BE2C (cell line): ENCODE data around the gene DEPDC5.
"Not testable (repeated sequence)": the region's sequence is repeated elsewhere in the genome, so short reads cannot be mapped to it uniquely, and the experiment has no call there.

ENCODE experiments used
- DNase-seq: peaks from one replicate; pipeline ENCODE4 v3.0.0-alpha.2; 2020
- H3K27me3 ChIP-seq: fragments of 250-450 bp; sonication (Bioruptor Pico); 2 replicates; pipeline ENCODE4 v1.5.1; 2020; ENCODE audit warnings: mild to moderate bottlenecking
- H3K36me3 ChIP-seq: fragments of 250-450 bp; sonication (Bioruptor Pico); 2 replicates; pipeline ENCODE4 v1.5.1; 2020; ENCODE audit warnings: mild to moderate bottlenecking
- H3K4me1 ChIP-seq: fragments of 250-450 bp; sonication (Bioruptor Pico); 2 replicates; pipeline ENCODE4 v1.5.1; 2020
- H3K4me3 ChIP-seq: 2 replicates; pipeline ENCODE4 v1.5.1; 2011; ENCODE audit warnings: low read depth, low read length
- H3K9me3 ChIP-seq: fragments of 250-450 bp; sonication (Bioruptor Pico); 2 replicates; pipeline ENCODE4 v1.5.1; 2020
- CTCF ChIP-seq: IDR thresholded peaks from 2 replicates; pipeline ENCODE4 v1.5.1; 2012; ENCODE audit warnings: mild to moderate bottlenecking, low read depth, low read length

Gene DEPDC5

GRCh38 chr22:31800065-31800464 lies 46.2 kb downstream of the DEPDC5 start:
- Histone ChIP-seq H3K4me1 (no peaks in the 10 kb centered on the region), H3K36me3 (peaks cover 18% of the 10 kb centered on the region), H3K4me3 (no peak overlapping the region), H3K9me3 (no peaks in the 10 kb centered on the region), H3K27me3 (no peaks in the 10 kb centered on the region)
- DNase-seq = no peak
- TF ChIP-seq CTCF = no peak

- not testable (repeated sequence) for H3K4me1 ChIP-seq, H3K9me3 ChIP-seq, H3K27me3 ChIP-seq, H3K4me3 ChIP-seq, DNase-seq
- peaks cover 20% of the 10 kb centered on the region for H3K36me3 ChIP-seq
Measured at GRCh38 chr22:31800861-31801260, 47.0 kb downstream of the DEPDC5 start.

GRCh38 chr22:31802575-31802974 lies 48.8 kb downstream of the DEPDC5 start:
- TF ChIP-seq CTCF = no peak
- no peak for DNase-seq
- no peak overlapping the region for H3K4me3 ChIP-seq
- H3K4me1 ChIP-seq = no peaks in the 10 kb centered on the region
- peaks cover 20% of the 10 kb centered on the region for H3K36me3 ChIP-seq
- H3K9me3 ChIP-seq = no peaks in the 10 kb centered on the region
- no peaks in the 10 kb centered on the region for H3K27me3 ChIP-seq

- Histone ChIP-seq H3K4me1 (no peaks in the 10 kb centered on the region), H3K27me3 (no peaks in the 10 kb centered on the region), H3K4me3 (no peak overlapping the region), H3K9me3 (no peaks in the 10 kb centered on the region), H3K36me3 (peaks cover 24% of the 10 kb centered on the region)
- no peak for DNase-seq
- no peak for TF ChIP-seq CTCF
Measured at GRCh38 chr22:31806751-31807150, 52.9 kb downstream of the DEPDC5 start.

GRCh38 chr22:31812977-31813605 lies 59.3 kb downstream of the DEPDC5 start:
- no peak for DNase-seq
- Histone ChIP-seq H3K9me3 (no peaks in the 10 kb centered on the region), H3K4me1 (no peaks in the 10 kb centered on the region), H3K27me3 (no peaks in the 10 kb centered on the region), H3K4me3 (no peak overlapping the region), H3K36me3 (peaks cover 17% of the 10 kb centered on the region)
- TF ChIP-seq CTCF = no peak

GRCh38 chr22:31813898-31814297 lies 60.1 kb downstream of the DEPDC5 start:
- not testable (repeated sequence) for DNase-seq, H3K4me3 ChIP-seq
- H3K36me3 ChIP-seq = peaks cover 19% of the 10 kb centered on the region

GRCh38 chr22:31814942-31815341 lies 61.1 kb downstream of the DEPDC5 start:
- Histone ChIP-seq H3K9me3 (no peaks in the 10 kb centered on the region), H3K4me1 (no peaks in the 10 kb centered on the region), H3K4me3 (no peak overlapping the region), H3K36me3 (peaks cover 22% of the 10 kb centered on the region), H3K27me3 (no peaks in the 10 kb centered on the region)
- no peak for TF ChIP-seq CTCF
- no peak for DNase-seq

More at GRCh38 chr22:31813898-31814297, 60.1 kb downstream of the DEPDC5 start:
- H3K27me3 ChIP-seq, H3K4me1 ChIP-seq, H3K9me3 ChIP-seq: not testable (repeated sequence)

- not testable (repeated sequence) for H3K27me3 ChIP-seq, H3K4me1 ChIP-seq, DNase-seq, H3K9me3 ChIP-seq, H3K4me3 ChIP-seq
- H3K36me3 ChIP-seq = peaks cover 22% of the 10 kb centered on the region
Measured at GRCh38 chr22:31815383-31815814, 61.6 kb downstream of the DEPDC5 start.
